ENCODE measurements around the gene CYP3A5.

DNA sequence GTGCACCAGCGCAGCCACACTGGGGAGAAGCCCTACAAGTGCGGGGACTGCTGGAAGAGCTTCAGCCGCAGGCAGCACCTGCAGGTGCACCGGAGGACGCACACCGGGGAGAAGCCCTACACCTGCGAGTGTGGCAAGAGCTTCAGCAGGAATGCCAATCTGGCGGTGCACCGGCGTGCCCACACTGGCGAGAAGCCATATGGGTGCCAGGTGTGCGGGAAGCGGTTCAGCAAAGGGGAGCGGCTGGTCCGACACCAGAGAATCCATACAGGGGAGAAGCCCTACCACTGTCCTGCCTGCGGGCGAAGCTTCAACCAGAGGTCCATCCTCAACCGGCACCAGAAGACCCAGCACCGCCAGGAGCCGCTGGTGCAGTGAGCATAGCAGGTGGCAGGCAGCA lies 50.2 kb downstream of the CYP3A5 start:
- TF ChIP-seq, protein P1, sequence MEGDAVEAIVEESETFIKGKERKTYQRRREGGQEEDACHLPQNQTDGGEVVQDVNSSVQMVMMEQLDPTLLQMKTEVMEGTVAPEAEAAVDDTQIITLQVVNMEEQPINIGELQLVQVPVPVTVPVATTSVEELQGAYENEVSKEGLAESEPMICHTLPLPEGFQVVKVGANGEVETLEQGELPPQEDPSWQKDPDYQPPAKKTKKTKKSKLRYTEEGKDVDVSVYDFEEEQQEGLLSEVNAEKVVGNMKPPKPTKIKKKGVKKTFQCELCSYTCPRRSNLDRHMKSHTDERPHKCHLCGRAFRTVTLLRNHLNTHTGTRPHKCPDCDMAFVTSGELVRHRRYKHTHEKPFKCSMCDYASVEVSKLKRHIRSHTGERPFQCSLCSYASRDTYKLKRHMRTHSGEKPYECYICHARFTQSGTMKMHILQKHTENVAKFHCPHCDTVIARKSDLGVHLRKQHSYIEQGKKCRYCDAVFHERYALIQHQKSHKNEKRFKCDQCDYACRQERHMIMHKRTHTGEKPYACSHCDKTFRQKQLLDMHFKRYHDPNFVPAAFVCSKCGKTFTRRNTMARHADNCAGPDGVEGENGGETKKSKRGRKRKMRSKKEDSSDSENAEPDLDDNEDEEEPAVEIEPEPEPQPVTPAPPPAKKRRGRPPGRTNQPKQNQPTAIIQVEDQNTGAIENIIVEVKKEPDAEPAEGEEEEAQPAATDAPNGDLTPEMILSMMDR (IDR thresholded peaks at IDR 0.05), result no peak
- no peak for TF ChIP-seq POLR2A (IDR thresholded peaks at IDR 0.05; ENCODE audit: low read depth)
- TF ChIP-seq POLR2AphosphoS5 (IDR thresholded peaks at IDR 0.05), result no peak
- no peak for TF ChIP-seq EP300 (IDR thresholded peaks at IDR 0.05)

Data from esophagus muscularis mucosa (tissue), 4 donors.